GM13976 (cell line): ENCODE data around the gene SHC3.

ENCODE experiments used
- DNase-seq: peaks from one replicate; pipeline ENCODE4 v3.0.0; 2012; ENCODE audit warnings: low spot score
- CTCF ChIP-seq: IDR thresholded peaks from 2 replicates; pipeline ENCODE4 v1.5.1; 2012; ENCODE audit warnings: borderline replicate concordance, mild to moderate bottlenecking; ENCODE audit not compliant: insufficient read depth; ENCODE audit errors: extremely low read depth, missing control alignments, control extremely low read depth
- in situ Hi-C: fragments of 300-500 bp; cut with MboI; formaldehyde crosslinking; loops from one replicate; pipeline ENCODE4 v1.12.0; 2022; ENCODE audit warnings: low sequenced_read_pairs, mixed read lengths, inconsistent platforms; ENCODE audit not compliant: unreplicated experiment

Gene SHC3

GRCh38 chr9:89106224-89106851 is 72.3 kb downstream of the SHC3 start:
- DNase-seq, result no peak
- in situ Hi-C loops, result no loop called here
- TF ChIP-seq CTCF, result no peak

GRCh38 chr9:89104821-89105220 is 73.8 kb downstream of the SHC3 start:
- in situ Hi-C loops, result no loop called here
- no peak for TF ChIP-seq CTCF

GRCh38 chr9:89097219-89097618 is 81.4 kb downstream of the SHC3 start:
- in situ Hi-C loops, result no loop called here
- no peak for DNase-seq
- no peak for TF ChIP-seq CTCF

More at GRCh38 chr9:89104821-89105220, 73.8 kb downstream of the SHC3 start:
- DNase-seq, result no peak

GRCh38 chr9:89096807-89097206 is 81.8 kb downstream of the SHC3 start:
- in situ Hi-C loops, result no loop called here
- no peak for DNase-seq
- no peak for TF ChIP-seq CTCF

- TF ChIP-seq CTCF, result no peak
- in situ Hi-C loops, result no loop called here
- DNase-seq, result no peak
Observed at GRCh38 chr9:89095761-89096528, 82.7 kb downstream of the SHC3 start.

GRCh38 chr9:89093201-89093975 is 85.2 kb downstream of the SHC3 start:
- in situ Hi-C loops, result no loop called here
- DNase-seq, result no peak
- TF ChIP-seq CTCF, result no peak
